Measurements from ENCODE around the gene ALDH1B1.
"Not testable (repeated sequence)": the region's sequence is repeated elsewhere in the genome, so short reads cannot be mapped to it uniquely, and the experiment has no call there.

The ALDH1B1 gene

GRCh38 chr9:38362852-38363588 is 29.5 kb upstream of the ALDH1B1 start:
- DNase-seq: peak; percentile 64

GRCh38 chr9:38363589-38363925 is 28.9 kb upstream of the ALDH1B1 start:
- DNase-seq: no peak

GRCh38 chr9:38367898-38368297 is 24.6 kb upstream of the ALDH1B1 start:
- DNase-seq: no peak

DNA sequence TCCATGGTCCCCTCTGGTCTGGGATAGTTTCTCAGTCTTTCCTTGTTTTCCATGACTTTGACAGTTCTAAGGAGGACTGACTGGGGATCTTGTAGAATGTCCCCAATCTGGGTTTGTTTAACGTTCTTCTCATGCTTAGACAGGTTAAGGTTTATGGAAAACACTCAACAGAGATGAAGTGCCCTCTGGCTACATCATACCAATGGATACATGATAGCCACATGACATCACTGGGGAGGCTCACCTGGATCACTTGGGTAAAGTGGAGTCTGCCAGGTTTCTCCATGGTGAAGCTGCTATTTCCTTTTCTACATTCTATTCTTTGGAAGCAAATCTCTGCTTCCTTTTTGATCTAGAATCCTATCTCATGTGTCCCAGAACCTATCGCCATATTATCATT is 23.8 kb upstream of the ALDH1B1 start:
- no peak for DNase-seq

DNA sequence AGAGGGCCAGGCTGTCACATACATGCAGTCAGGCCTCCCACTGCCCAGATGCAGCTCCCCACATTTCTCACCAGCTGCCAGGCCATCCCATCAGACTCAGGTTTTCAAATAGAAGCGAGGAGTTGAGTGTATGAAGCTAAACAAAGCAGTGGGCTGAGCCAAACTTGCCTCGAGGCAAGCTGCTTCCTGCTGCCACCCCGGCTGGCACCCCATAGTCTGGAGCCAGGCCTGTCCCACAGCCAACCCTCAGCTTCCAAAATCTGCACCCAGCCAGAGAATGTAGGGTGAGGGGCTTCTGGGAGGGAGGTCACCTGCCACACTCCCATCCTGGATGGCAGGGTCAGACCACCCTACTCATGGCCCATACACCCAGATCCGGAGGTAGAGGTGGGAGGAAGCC is 22.3 kb upstream of the ALDH1B1 start:
- DNase-seq: no peak

DNA sequence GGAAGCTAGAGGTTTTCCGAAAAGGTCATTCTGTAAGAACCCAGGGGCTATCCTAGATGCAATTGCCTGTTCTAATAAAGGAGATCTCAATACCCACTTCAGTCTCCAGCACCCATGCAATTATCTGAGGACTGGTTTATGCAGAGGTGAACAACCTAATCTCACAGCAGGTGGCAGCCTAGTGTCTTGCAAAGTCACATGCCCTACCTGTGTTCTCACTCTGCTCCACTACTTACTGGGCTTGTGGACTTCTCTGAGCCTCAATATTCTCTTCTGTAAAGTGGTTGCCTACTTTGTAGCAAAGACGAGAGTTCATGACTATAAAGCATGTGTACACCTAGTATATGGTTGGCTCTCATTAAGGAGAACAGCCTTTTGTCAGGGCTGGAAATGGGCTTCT is 21.0 kb upstream of the ALDH1B1 start:
- DNase-seq: no peak

GRCh38 chr9:38372762-38373619 is 19.5 kb upstream of the ALDH1B1 start:
- DNase-seq: no peak

DNA sequence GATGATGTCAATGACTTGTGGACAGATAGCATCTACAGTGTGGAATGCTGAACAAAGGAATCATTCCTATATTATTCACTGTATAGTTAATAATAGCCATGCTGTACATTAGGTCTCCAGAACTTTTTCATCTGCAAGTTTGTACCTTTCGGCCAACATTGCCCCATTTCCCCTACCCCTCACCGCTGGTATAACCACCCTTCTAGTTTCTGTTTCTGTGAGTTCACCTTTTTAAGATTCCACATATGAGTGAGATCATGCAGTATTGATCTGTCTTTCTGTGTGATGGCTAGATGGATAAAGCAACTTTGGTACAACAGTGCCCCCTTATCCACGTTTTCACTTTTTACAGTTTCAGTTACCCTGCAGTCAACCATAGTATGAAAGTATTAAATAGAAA is 18.8 kb upstream of the ALDH1B1 start:
- DNase-seq: no peak

DNA sequence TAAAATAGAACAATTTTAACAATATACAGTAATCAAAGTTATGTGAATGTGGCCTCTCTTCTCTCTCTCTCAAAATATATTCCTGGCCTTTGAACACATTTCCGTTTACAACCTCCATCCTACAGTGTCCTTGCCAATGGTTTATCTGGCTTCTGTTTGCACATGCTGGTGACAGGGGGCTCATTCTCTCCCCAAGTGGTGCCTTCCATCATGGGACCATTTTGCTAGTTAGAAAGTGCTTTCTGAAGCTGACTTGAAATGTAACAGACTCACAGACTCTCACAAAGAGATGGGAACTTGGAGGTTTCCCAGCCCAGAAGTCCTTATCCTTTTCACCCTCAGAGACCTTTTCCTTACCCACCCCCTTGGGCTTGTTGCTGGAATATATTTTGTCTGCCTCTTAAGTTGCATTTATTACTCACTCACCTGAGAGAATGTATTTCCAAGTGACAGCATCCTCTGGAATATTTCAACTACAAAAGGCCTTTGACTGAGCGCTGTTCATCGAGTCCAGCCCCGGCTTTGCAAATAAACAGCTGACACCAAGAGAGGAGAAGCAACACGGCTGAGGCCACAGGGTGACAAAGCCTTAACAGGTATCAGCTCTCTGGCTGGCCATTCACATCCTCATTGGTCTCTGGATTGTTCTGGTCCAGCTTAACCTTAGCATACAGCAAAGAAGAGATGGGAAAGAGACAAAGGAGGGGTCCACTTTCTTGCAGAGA is 17.5 kb upstream of the ALDH1B1 start:
- no peak for DNase-seq

GRCh38 chr9:38375572-38375963 is 16.9 kb upstream of the ALDH1B1 start:
- DNase-seq: no peak

DNA sequence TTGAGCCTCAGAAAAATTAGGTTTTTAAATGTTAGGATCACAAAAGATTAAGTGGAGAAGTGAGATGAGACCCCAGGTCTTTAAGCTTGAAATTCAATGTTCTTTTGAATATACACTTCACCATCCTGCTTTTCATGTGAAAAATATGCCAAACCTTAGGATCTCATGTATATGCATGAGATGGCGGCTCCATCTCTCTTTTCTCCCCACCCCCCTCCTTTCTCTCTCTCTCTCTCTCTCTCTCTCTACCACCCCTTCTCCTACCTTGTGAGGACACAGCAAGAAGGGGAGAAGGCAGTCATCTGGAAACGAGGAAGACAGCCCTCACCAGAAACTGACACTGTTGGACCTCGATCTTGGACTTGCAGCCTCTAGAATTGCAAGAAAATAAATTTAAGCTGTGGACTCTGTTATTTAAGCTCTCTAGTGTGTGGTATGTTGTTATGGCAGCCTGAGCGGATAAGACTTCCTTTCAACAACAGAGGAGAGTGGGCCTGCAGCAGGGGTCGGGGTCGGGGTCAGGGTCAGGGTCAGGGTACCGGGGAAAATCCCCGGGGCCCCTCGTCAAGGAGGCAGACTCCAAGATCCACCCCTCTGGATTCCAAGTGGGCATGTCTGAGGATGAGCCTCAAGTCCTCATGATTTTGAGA is 16.4 kb upstream of the ALDH1B1 start:
- DNase-seq: no peak

DNA sequence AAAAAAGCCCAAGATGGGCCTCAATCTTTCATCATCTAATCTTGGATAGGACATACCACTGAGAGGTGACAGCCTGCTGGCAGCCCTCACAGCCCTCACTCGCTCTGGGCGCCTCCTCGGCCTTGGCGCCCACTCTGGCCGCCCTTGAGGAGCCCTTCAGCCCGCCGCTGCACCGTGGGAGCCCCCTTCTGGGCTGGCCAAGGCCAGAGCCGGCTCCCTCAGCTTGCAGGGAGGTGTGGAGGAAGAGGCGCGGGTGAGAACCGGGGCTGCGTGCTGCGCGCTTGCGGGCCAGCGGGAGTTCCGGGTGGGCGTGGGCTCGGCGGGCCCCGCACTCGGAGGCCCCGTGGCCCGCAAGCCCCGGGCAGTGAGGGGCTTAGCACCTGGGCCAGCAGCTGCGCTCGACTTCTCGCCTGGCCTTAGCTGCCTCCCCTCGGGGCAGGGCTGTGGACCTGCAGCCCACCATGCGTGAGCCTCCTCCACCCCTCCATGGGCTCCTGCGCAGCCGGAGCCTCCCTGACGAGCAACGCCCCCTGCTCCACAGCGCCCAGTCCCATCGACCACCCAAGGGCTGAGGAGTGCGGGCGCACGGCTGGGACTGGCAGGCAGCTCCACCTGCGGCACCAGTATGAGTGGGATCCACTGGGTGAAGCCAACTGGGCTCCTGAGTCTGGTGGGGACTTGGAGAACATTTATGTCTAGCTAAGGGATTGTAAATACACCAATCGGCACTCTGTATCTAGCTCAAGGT is 15.0 kb upstream of the ALDH1B1 start:
- not testable (repeated sequence) for DNase-seq

- peak; percentile 52 for DNase-seq
Observed at GRCh38 chr9:38380230-38380871, 12.2 kb upstream of the ALDH1B1 start.

GRCh38 chr9:38380872-38381534 is 11.5 kb upstream of the ALDH1B1 start:
- DNase-seq: peak; percentile 97

- DNase-seq: no peak
Observed at GRCh38 chr9:38382141-38382540, 10.4 kb upstream of the ALDH1B1 start.

DNA sequence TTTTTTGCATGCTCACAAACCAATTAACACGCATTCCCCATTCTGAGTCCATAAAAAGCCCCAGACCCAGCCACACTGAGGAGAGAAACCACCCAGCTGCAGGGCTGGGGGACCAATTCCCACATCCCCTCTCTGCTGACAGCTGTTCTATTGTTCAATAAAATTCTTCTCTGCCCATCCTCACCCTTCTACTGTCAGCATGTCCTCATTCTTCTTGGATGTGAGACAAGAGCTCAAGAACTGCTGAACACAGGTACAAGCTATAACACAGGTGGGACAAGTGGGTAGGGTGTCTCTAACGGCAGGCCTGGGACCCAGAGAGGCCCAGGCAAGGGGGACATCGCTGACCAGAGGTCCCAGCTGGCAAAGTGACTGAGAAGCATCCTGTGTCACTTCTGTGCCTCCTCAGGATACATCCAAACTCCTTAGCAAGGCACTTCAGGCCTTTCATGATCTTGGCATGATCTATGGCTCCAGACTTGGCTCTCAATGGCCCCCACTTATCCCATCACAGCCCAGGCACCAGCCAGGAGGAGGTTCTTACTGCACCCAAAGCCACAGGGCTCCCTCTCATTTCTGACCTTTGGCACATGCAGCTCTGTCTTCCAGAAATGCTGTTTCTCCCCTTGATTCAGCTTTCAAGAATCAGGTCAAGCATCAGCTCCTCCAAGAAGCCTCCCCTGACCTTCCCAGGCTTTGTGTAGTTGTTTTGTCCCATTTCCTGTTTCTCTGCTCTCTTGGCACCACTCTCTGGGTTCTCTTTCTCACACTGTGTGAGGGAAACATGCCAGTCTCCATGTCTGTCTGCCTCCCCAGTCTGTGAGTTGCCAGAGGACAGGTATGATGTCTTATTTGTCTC is 7.3 kb upstream of the ALDH1B1 start:
- no peak for DNase-seq

- no peak for DNase-seq
Observed at GRCh38 chr9:38385896-38386295, 6.6 kb upstream of the ALDH1B1 start.

DNA sequence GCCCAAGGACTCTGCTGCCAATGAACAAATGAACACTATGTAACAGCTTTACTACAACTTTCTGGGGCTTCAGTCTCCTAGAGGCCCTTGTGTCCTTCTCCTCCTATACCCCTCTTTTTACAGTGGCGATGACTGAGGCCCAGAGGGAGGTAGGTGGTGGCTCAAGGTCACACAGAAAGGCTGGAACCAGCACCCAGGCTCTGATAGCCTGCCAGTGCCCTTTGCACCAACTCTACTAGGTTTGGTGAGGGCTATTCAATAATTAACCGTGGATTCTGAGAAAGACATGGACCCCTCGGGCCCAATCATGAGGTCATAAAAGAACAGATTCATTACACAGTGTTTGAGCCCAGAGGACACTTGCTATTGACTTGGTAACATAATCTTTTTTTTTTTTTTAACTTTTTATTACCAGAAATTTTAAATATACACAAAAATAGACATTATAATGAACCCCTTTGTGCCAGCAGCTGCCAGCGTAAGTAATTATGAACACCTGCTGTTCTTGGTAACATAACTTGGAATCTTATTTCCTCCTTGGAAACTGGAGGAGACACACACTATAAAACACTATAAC is 6.1 kb upstream of the ALDH1B1 start:
- DNase-seq: no peak

GRCh38 chr9:38387066-38387465 is 5.4 kb upstream of the ALDH1B1 start:
- no peak for DNase-seq

GRCh38 chr9:38387751-38388150 is 4.8 kb upstream of the ALDH1B1 start:
- no peak for DNase-seq

Data from NCI-H748 treated with DMSO at 0.1 percent for 48 hours (cell line).